ENCODE data around the gene ACADSB.

ACADSB gene

GRCh38 chr10:123038782-123039631 is 30.2 kb downstream of the ACADSB start:
- no peak for DNase-seq (ENCODE audit: low read depth in 3 of 3)

GRCh38 chr10:123039632-123039930 is 30.8 kb downstream of the ACADSB start:
- no peak for DNase-seq (ENCODE audit: low read depth in 3 of 3)

GRCh38 chr10:123042708-123043408 is 34.1 kb downstream of the ACADSB start:
- no peak for DNase-seq (ENCODE audit: low read depth in 3 of 3)

- DNase-seq (ENCODE audit: low read depth in 3 of 3) = peak; percentile 3 to 5 (median 4)
These were observed 34.7 kb downstream of the ACADSB start for GRCh38 chr10:123043409-123043925.

GRCh38 chr10:123044391-123044790 is 35.6 kb downstream of the ACADSB start:
- DNase-seq (ENCODE audit: low read depth in 3 of 3) = no peak

GRCh38 chr10:123045961-123046731 is 37.3 kb downstream of the ACADSB start:
- no peak for DNase-seq (ENCODE audit: low read depth in 3 of 3)

GRCh38 chr10:123057968-123058367 is 49.2 kb downstream of the ACADSB start:
- DNase-seq (ENCODE audit: low read depth in 3 of 3) = no peak

- DNase-seq (ENCODE audit: low read depth in 3 of 3) = no peak
These were observed 53.1 kb downstream of the ACADSB start for GRCh38 chr10:123061865-123062264.

- no peak for DNase-seq (ENCODE audit: low read depth in 3 of 3)
These were observed 53.9 kb downstream of the ACADSB start for GRCh38 chr10:123062726-123063125.

- no peak for DNase-seq (ENCODE audit: low read depth in 3 of 3)
These were observed 59.5 kb downstream of the ACADSB start for GRCh38 chr10:123068087-123068853.

- DNase-seq (ENCODE audit: low read depth in 3 of 3) = no peak
These were observed 60.6 kb downstream of the ACADSB start for GRCh38 chr10:123069246-123069986.

- DNase-seq (ENCODE audit: low read depth in 3 of 3) = no peak
These were observed 64.4 kb downstream of the ACADSB start for GRCh38 chr10:123073187-123073586.

- no peak for DNase-seq (ENCODE audit: low read depth in 3 of 3)
These were observed 65.4 kb downstream of the ACADSB start for GRCh38 chr10:123074215-123074614.

- no peak for DNase-seq (ENCODE audit: low read depth in 3 of 3)
These were observed 73.1 kb downstream of the ACADSB start for GRCh38 chr10:123081896-123082295.

- no peak for DNase-seq (ENCODE audit: low read depth in 3 of 3)
These were observed 75.0 kb downstream of the ACADSB start for GRCh38 chr10:123083811-123084210.

GRCh38 chr10:123086281-123086680 is 77.5 kb downstream of the ACADSB start:
- DNase-seq (ENCODE audit: low read depth in 3 of 3) = no peak

- no peak for DNase-seq (ENCODE audit: low read depth in 3 of 3)
These were observed 78.5 kb downstream of the ACADSB start for GRCh38 chr10:123087348-123087747.

GRCh38 chr10:123087786-123088185 is 79.0 kb downstream of the ACADSB start:
- no peak for DNase-seq (ENCODE audit: low read depth in 3 of 3)

GRCh38 chr10:123092635-123093414 is 84.0 kb downstream of the ACADSB start:
- DNase-seq (ENCODE audit: low read depth in 3 of 3) = no peak

GRCh38 chr10:123093489-123093888 is 84.7 kb downstream of the ACADSB start:
- no peak for DNase-seq (ENCODE audit: low read depth in 3 of 3)

Data from stimulated activated CD4-positive, alpha-beta T cell treated with anti-CD3 and anti-CD28 coated beads, TNF-alpha, amount 100 ng/mL, for 4 hours (primary cell).